ENCODE measurements around the gene ITPR1.

- TF ChIP-seq CTCF (IDR thresholded peaks at IDR 0.05) (no peak), POLR2A (IDR thresholded peaks at IDR 0.05) (no peak)
Observed at GRCh38 chr3:4525560-4526223, 32.5 kb downstream of the ITPR1 start.
